ENCODE results near the gene PLA2G12B.

The PLA2G12B gene

GRCh38 chr10:72889391-72889831, 65.2 kb downstream of the PLA2G12B start:
- Histone ChIP-seq H3K23ac (ENCODE audit: low read depth, low read length, poor library complexity) (no peak overlapping the region), H3K14ac (ENCODE audit: low read length) (no peak overlapping the region), H2BK5ac (ENCODE audit: low read length) (no peak overlapping the region), H3K9ac (ENCODE audit: low read depth, low read length, poor library complexity) (no peak overlapping the region), H3K27ac (replicated peaks; ENCODE audit: low read length) (no peak overlapping the region), H3K27me3 (ENCODE audit: control insufficient read depth in 3 of 3, insufficient read depth in 3 of 3, low read depth in 1 of 3, low read length in 3 of 3) (no peaks in the 10 kb centered on the region), H3K4ac (ENCODE audit: low read length) (no peak overlapping the region), H3K79me1 (ENCODE audit: low read depth, low read length) (no peaks in the 10 kb centered on the region), H4K91ac (ENCODE audit: low read depth, low read length, poor library complexity) (no peak overlapping the region), H3K4me2 (ENCODE audit: insufficient read depth, low read length, poor library complexity, severe bottlenecking) (no peak overlapping the region), H3K36me3 (replicated peaks in 1 of 2; ENCODE audit: control insufficient read depth in 2 of 2, insufficient read depth in 2 of 2, low read length in 2 of 2) (peaks cover 0 to 21% of the 10 kb centered on the region in 2 donors), H2BK120ac (ENCODE audit: low read depth, low read length) (no peak overlapping the region), H3K4me1 (ENCODE audit: control insufficient read depth in 2 of 2, insufficient read depth in 1 of 2, low read depth in 1 of 2, low read length in 2 of 2) (peaks cover 9 to 12% of the 10 kb centered on the region in 2 donors), H3K4me3 (ENCODE audit: low read length in 2 of 2) (no peak overlapping the region), H4K8ac (ENCODE audit: low read depth, low read length) (no peak overlapping the region), H2AK5ac (ENCODE audit: low read depth, low read length) (no peak overlapping the region), H2BK15ac (ENCODE audit: low read length) (no peak overlapping the region), H2AFZ (ENCODE audit: low read length) (no peak overlapping the region), H3K9me3 (replicated peaks in 1 of 2; ENCODE audit: control insufficient read depth in 2 of 2, insufficient read depth in 1 of 2, low read depth in 1 of 2, low read length in 2 of 2) (no peaks in the 10 kb centered on the region), H3K18ac (ENCODE audit: low read length) (no peak overlapping the region), H2BK12ac (ENCODE audit: low read length) (no peak overlapping the region)
- no peak for DNase-seq (ENCODE audit: low spot score)
- WGBS, 2 donors (ENCODE audit: extremely low coverage in 2 of 2, insufficient read length in 2 of 2, insufficient replicate concordance in 1 of 2): no CpG with 5 or more reads among the region's 6 CpGs

- no peaks in the 10 kb centered on the region for H3K79me1 ChIP-seq (ENCODE audit: low read depth, low read length)
- H2BK5ac ChIP-seq (ENCODE audit: low read length): no peak overlapping the region
- no peak overlapping the region for H2BK15ac ChIP-seq (ENCODE audit: low read length)
- no peaks in the 10 kb centered on the region for H3K9me3 ChIP-seq (replicated peaks in 1 of 2; ENCODE audit: control insufficient read depth in 2 of 2, insufficient read depth in 1 of 2, low read depth in 1 of 2, low read length in 2 of 2)
- no peaks in the 10 kb centered on the region for H3K27me3 ChIP-seq (ENCODE audit: control insufficient read depth in 3 of 3, insufficient read depth in 3 of 3, low read depth in 1 of 3, low read length in 3 of 3)
- no peak overlapping the region for H3K14ac ChIP-seq (ENCODE audit: low read length)
- H3K36me3 ChIP-seq (replicated peaks in 1 of 2; ENCODE audit: control insufficient read depth in 2 of 2, insufficient read depth in 2 of 2, low read length in 2 of 2): peaks cover 0 to 21% of the 10 kb centered on the region in 2 donors
- H3K4me2 ChIP-seq (ENCODE audit: insufficient read depth, low read length, poor library complexity, severe bottlenecking): no peak overlapping the region
- no peak overlapping the region for H3K18ac ChIP-seq (ENCODE audit: low read length)
- no CpG with 5 or more reads among the region's 7 CpGs for WGBS, 2 donors (ENCODE audit: extremely low coverage in 2 of 2, insufficient read length in 2 of 2, insufficient replicate concordance in 1 of 2)
- no peak overlapping the region for H4K91ac ChIP-seq (ENCODE audit: low read depth, low read length, poor library complexity)
- no peak overlapping the region for H4K8ac ChIP-seq (ENCODE audit: low read depth, low read length)
- H3K27ac ChIP-seq (replicated peaks; ENCODE audit: low read length): no peak overlapping the region
- no peak overlapping the region for H3K4ac ChIP-seq (ENCODE audit: low read length)
- H2BK120ac ChIP-seq (ENCODE audit: low read depth, low read length): no peak overlapping the region
- no peak overlapping the region for H2AFZ ChIP-seq (ENCODE audit: low read length)
- no peak overlapping the region for H2AK5ac ChIP-seq (ENCODE audit: low read depth, low read length)
- no peak overlapping the region for H3K9ac ChIP-seq (ENCODE audit: low read depth, low read length, poor library complexity)
- no peak overlapping the region for H2BK12ac ChIP-seq (ENCODE audit: low read length)
- no peak overlapping the region for H3K4me3 ChIP-seq (ENCODE audit: low read length in 2 of 2)
- H3K23ac ChIP-seq (ENCODE audit: low read depth, low read length, poor library complexity): no peak overlapping the region
- peaks cover 9 to 12% of the 10 kb centered on the region in 2 donors for H3K4me1 ChIP-seq (ENCODE audit: control insufficient read depth in 2 of 2, insufficient read depth in 1 of 2, low read depth in 1 of 2, low read length in 2 of 2)
- DNase-seq (ENCODE audit: low spot score): no peak
Measured at GRCh38 chr10:72888151-72888638, 66.4 kb downstream of the PLA2G12B start.

DNA sequence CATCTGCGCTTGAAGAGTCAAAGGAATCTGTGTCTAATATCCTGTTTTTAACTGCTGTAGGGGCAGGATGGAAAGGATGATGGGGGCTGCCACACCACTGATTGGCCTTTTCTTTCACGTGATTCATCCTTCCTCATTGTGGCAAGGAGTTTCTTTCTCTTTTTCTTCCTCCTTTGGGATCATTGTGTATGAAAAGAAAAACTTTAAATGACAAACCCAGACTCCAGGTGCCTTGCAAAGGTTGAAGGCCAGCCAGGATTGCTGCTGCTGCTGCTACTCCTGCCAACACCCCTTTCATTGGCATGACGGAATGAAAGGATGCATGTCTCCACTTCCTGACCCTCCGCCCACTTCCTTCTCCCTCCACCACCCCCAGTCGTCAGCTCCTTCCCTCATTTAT, 67.6 kb downstream of the PLA2G12B start:
- Histone ChIP-seq H4K91ac (ENCODE audit: low read depth, low read length, poor library complexity) (no peak overlapping the region), H3K14ac (ENCODE audit: low read length) (no peak overlapping the region), H3K4me3 (ENCODE audit: low read length in 2 of 2) (no peak overlapping the region), H3K36me3 (replicated peaks in 1 of 2; ENCODE audit: control insufficient read depth in 2 of 2, insufficient read depth in 2 of 2, low read length in 2 of 2) (peaks cover 0 to 21% of the 10 kb centered on the region in 2 donors), H3K9ac (ENCODE audit: low read depth, low read length, poor library complexity) (no peak overlapping the region), H3K79me1 (ENCODE audit: low read depth, low read length) (no peaks in the 10 kb centered on the region), H3K4me2 (ENCODE audit: insufficient read depth, low read length, poor library complexity, severe bottlenecking) (no peak overlapping the region), H3K23ac (ENCODE audit: low read depth, low read length, poor library complexity) (no peak overlapping the region), H3K18ac (ENCODE audit: low read length) (no peak overlapping the region), H3K27ac (replicated peaks; ENCODE audit: low read length) (peak overlapping the region; percentile 71), H2BK12ac (ENCODE audit: low read length) (no peak overlapping the region), H4K8ac (ENCODE audit: low read depth, low read length) (no peak overlapping the region), H3K27me3 (ENCODE audit: control insufficient read depth in 3 of 3, insufficient read depth in 3 of 3, low read depth in 1 of 3, low read length in 3 of 3) (no peaks in the 10 kb centered on the region), H3K4me1 (ENCODE audit: control insufficient read depth in 2 of 2, insufficient read depth in 1 of 2, low read depth in 1 of 2, low read length in 2 of 2) (peaks cover 8 to 12% of the 10 kb centered on the region in 2 donors), H2BK120ac (ENCODE audit: low read depth, low read length) (no peak overlapping the region), H2AFZ (ENCODE audit: low read length) (peak overlapping the region; percentile 55), H2AK5ac (ENCODE audit: low read depth, low read length) (no peak overlapping the region), H2BK15ac (ENCODE audit: low read length) (no peak overlapping the region), H3K9me3 (replicated peaks in 1 of 2; ENCODE audit: control insufficient read depth in 2 of 2, insufficient read depth in 1 of 2, low read depth in 1 of 2, low read length in 2 of 2) (no peaks in the 10 kb centered on the region), H3K4ac (ENCODE audit: low read length) (no peak overlapping the region), H2BK5ac (ENCODE audit: low read length) (no peak overlapping the region)
- WGBS, 2 donors (ENCODE audit: extremely low coverage in 2 of 2, insufficient read length in 2 of 2, insufficient replicate concordance in 1 of 2): no CpG with 5 or more reads among the region's 5 CpGs
- no peak for DNase-seq (ENCODE audit: low spot score)

GRCh38 chr10:72886621-72887020, 68.0 kb downstream of the PLA2G12B start:
- Histone ChIP-seq H3K9ac (ENCODE audit: low read depth, low read length, poor library complexity) (no peak overlapping the region), H3K4ac (ENCODE audit: low read length) (no peak overlapping the region), H2BK15ac (ENCODE audit: low read length) (no peak overlapping the region), H3K4me3 (ENCODE audit: low read length in 2 of 2) (no peak overlapping the region), H3K18ac (ENCODE audit: low read length) (no peak overlapping the region), H4K8ac (ENCODE audit: low read depth, low read length) (no peak overlapping the region), H3K9me3 (replicated peaks in 1 of 2; ENCODE audit: control insufficient read depth in 2 of 2, insufficient read depth in 1 of 2, low read depth in 1 of 2, low read length in 2 of 2) (no peaks in the 10 kb centered on the region), H3K27me3 (ENCODE audit: control insufficient read depth in 3 of 3, insufficient read depth in 3 of 3, low read depth in 1 of 3, low read length in 3 of 3) (no peaks in the 10 kb centered on the region), H3K14ac (ENCODE audit: low read length) (no peak overlapping the region), H3K23ac (ENCODE audit: low read depth, low read length, poor library complexity) (no peak overlapping the region), H4K91ac (ENCODE audit: low read depth, low read length, poor library complexity) (no peak overlapping the region), H3K36me3 (replicated peaks in 1 of 2; ENCODE audit: control insufficient read depth in 2 of 2, insufficient read depth in 2 of 2, low read length in 2 of 2) (peaks cover 0 to 21% of the 10 kb centered on the region in 2 donors), H3K4me1 (ENCODE audit: control insufficient read depth in 2 of 2, insufficient read depth in 1 of 2, low read depth in 1 of 2, low read length in 2 of 2) (peaks cover 8 to 12% of the 10 kb centered on the region in 2 donors), H3K4me2 (ENCODE audit: insufficient read depth, low read length, poor library complexity, severe bottlenecking) (no peak overlapping the region), H2AK5ac (ENCODE audit: low read depth, low read length) (no peak overlapping the region), H2BK12ac (ENCODE audit: low read length) (no peak overlapping the region), H3K27ac (replicated peaks; ENCODE audit: low read length) (peak overlapping the region; percentile 49), H2BK5ac (ENCODE audit: low read length) (no peak overlapping the region), H2BK120ac (ENCODE audit: low read depth, low read length) (no peak overlapping the region), H2AFZ (ENCODE audit: low read length) (peak overlapping the region; percentile 55), H3K79me1 (ENCODE audit: low read depth, low read length) (no peaks in the 10 kb centered on the region)
- WGBS, 2 donors (ENCODE audit: extremely low coverage in 2 of 2, insufficient read length in 2 of 2, insufficient replicate concordance in 1 of 2): no CpG with 5 or more reads among the region's 1 CpG
- no peak for DNase-seq (ENCODE audit: low spot score)

Data from neuronal stem cell (in vitro differentiated cells).